HEK293 (cell line): Measurements from ENCODE around the gene IL3.

Experiments used
- CTCF ChIA-PET: fragments of 350-600 bp; formaldehyde crosslinking; extraction: SDS; loops from one replicate; lab custom pipeline; 2021; ENCODE audit warnings: antibody characterized with exemption; lab: Yijun Ruan, JAX
- POLR2A ChIA-PET: fragments of 300-600 bp; formaldehyde crosslinking; extraction: SDS; loops from one replicate; lab custom pipeline; 2020; ENCODE audit warnings: antibody characterized with exemption, inconsistent platforms; lab: Yijun Ruan, JAX
- H3K27ac ChIP-seq: fragments of 200-500 bp; sonication (Bioruptor generic); 2 replicates; pipeline ENCODE4 v1.5.1; 2014; ENCODE audit warnings: low read depth, low read length, control low read depth, inconsistent platforms; ENCODE audit errors: extremely low read depth
- H3K36me3 ChIP-seq, 2 experiments: fragments of 200-500 bp in 1 of 2; sonication (Bioruptor generic) in 1 of 2; 1 replicate in 1 of 2; 2 replicates in 1 of 2; pipeline ENCODE4 v1.5.1; 2014 to 2017; ENCODE audit warnings: inconsistent platforms in 2 of 2, low read length in 2 of 2; ENCODE audit not compliant: control insufficient read depth in 2 of 2, insufficient read depth in 1 of 2
- H3K4me1 ChIP-seq: fragments of 200-500 bp; sonication (Bioruptor generic); 2 replicates; pipeline ENCODE4 v1.5.1; 2014; ENCODE audit warnings: mild to moderate bottlenecking, low read length, inconsistent platforms; ENCODE audit not compliant: control insufficient read depth, insufficient read depth
- H3K4me3 ChIP-seq: 2 replicates; pipeline ENCODE4 v1.5.1; 2011; ENCODE audit warnings: low read depth, mild to moderate bottlenecking, control low read depth, low read length, moderate library complexity
- H3K9me3 ChIP-seq: fragments of 200-500 bp; sonication (Bioruptor generic); 2 replicates; pipeline ENCODE4 v1.5.1; 2014; ENCODE audit warnings: low read depth, low read length, inconsistent platforms; ENCODE audit not compliant: control insufficient read depth, insufficient read depth
- IKZF3 ChIP-seq: fragments of 450-650 bp; IDR thresholded peaks from 2 replicates; pipeline ENCODE4 v1.5.0; 2018; ENCODE audit warnings: missing biosample characterization, mild to moderate bottlenecking, missing genetic modification characterization, moderate library complexity
- MZF1 ChIP-seq: fragments of 450-650 bp; formaldehyde crosslinking; IDR thresholded peaks from 2 replicates; pipeline ENCODE4 v1.5.1; 2017; ENCODE audit warnings: missing biosample characterization, missing genetic modification characterization, borderline replicate concordance
- SCRT2 ChIP-seq: fragments of 450-650 bp; formaldehyde crosslinking; IDR thresholded peaks from 2 replicates; pipeline ENCODE4 v1.5.1; 2016; ENCODE audit warnings: missing biosample characterization, missing genetic modification characterization
- TRIM28 ChIP-seq: IDR thresholded peaks from 2 replicates; pipeline ENCODE4 v1.6.1; 2011; ENCODE audit warnings: low read length, control low read depth, borderline replicate concordance
- ZFP3 ChIP-seq: fragments of 450-650 bp; formaldehyde crosslinking; IDR thresholded peaks from 2 replicates; pipeline ENCODE4 v1.5.1; 2016; ENCODE audit warnings: low read depth, missing biosample characterization, missing genetic modification characterization
- ZFP41 ChIP-seq: fragments of 450-650 bp; formaldehyde crosslinking; IDR thresholded peaks from 2 replicates; pipeline ENCODE4 v1.5.1; 2016; ENCODE audit warnings: missing biosample characterization, missing genetic modification characterization, borderline replicate concordance
- ZNF221 ChIP-seq: fragments of 450-650 bp; formaldehyde crosslinking; IDR thresholded peaks from 2 replicates; pipeline ENCODE4 v1.5.1; 2017; ENCODE audit warnings: missing biosample characterization, missing genetic modification characterization, borderline replicate concordance
- ZNF302 ChIP-seq: fragments of 450-650 bp; formaldehyde crosslinking; IDR thresholded peaks from 2 replicates; pipeline ENCODE4 v1.5.1; 2016; ENCODE audit warnings: missing biosample characterization, missing genetic modification characterization, low read depth
- ZNF335 ChIP-seq: fragments of 450-650 bp; formaldehyde crosslinking; conservative IDR thresholded peaks from 2 replicates; pipeline ENCODE4 v1.5.1; 2016; ENCODE audit warnings: missing biosample characterization, missing genetic modification characterization
- ZNF394 ChIP-seq: fragments of 450-650 bp; formaldehyde crosslinking; IDR thresholded peaks from 2 replicates; pipeline ENCODE4 v1.5.1; 2016; ENCODE audit warnings: missing biosample characterization, missing genetic modification characterization, mild to moderate bottlenecking, moderate library complexity, borderline replicate concordance
- ZNF416 ChIP-seq: fragments of 450-650 bp; formaldehyde crosslinking; IDR thresholded peaks from 2 replicates; pipeline ENCODE4 v1.5.1; 2016; ENCODE audit warnings: missing biosample characterization, missing genetic modification characterization
- ZNF48 ChIP-seq: fragments of 450-650 bp; formaldehyde crosslinking; IDR thresholded peaks from 2 replicates; pipeline ENCODE4 v1.5.1; 2016; ENCODE audit warnings: missing biosample characterization, missing genetic modification characterization
- ZNF624 ChIP-seq: fragments of 450-650 bp; formaldehyde crosslinking; IDR thresholded peaks from 2 replicates; pipeline ENCODE4 v1.5.1; 2017; ENCODE audit warnings: missing biosample characterization, missing genetic modification characterization
- ZNF776 ChIP-seq: fragments of 450-650 bp; formaldehyde crosslinking; IDR thresholded peaks from 2 replicates; pipeline ENCODE4 v1.5.0; 2017; ENCODE audit warnings: missing biosample characterization, missing genetic modification characterization, borderline replicate concordance
- ZSCAN23 ChIP-seq: fragments of 450-650 bp; formaldehyde crosslinking; IDR thresholded peaks from 2 replicates; pipeline ENCODE4 v1.5.1; 2016; ENCODE audit warnings: missing biosample characterization, missing genetic modification characterization
- TF ChIP-seq, protein P1 (sequence below): fragments of 450-650 bp; formaldehyde crosslinking; IDR thresholded peaks from 2 replicates; pipeline ENCODE4 v1.5.1; 2017; ENCODE audit warnings: missing biosample characterization, mild to moderate bottlenecking, missing genetic modification characterization, moderate library complexity
- TF ChIP-seq, protein P2 (sequence below): sonication (generic); formaldehyde crosslinking; IDR thresholded peaks from 2 replicates; pipeline ENCODE4 v1.8.1; 2022; ENCODE audit warnings: mild to moderate bottlenecking, moderate library complexity, missing genetic modification reagents
- TF ChIP-seq, protein P3 (sequence below): fragments of 450-650 bp; formaldehyde crosslinking; IDR thresholded peaks from 2 replicates; pipeline ENCODE4 v1.5.1; 2016; ENCODE audit warnings: missing biosample characterization, missing genetic modification characterization, low read depth
- TF ChIP-seq, protein P4 (sequence below): fragments of 450-650 bp; formaldehyde crosslinking; IDR thresholded peaks from 2 replicates; pipeline ENCODE4 v1.5.1; 2016; ENCODE audit warnings: missing biosample characterization, missing genetic modification characterization
- TF ChIP-seq, protein P5 (sequence below): fragments of 450-650 bp; formaldehyde crosslinking; IDR thresholded peaks from 2 replicates; pipeline ENCODE4 v1.5.1; 2016; ENCODE audit warnings: missing biosample characterization, missing genetic modification characterization, borderline replicate concordance

Gene IL3

DNA sequence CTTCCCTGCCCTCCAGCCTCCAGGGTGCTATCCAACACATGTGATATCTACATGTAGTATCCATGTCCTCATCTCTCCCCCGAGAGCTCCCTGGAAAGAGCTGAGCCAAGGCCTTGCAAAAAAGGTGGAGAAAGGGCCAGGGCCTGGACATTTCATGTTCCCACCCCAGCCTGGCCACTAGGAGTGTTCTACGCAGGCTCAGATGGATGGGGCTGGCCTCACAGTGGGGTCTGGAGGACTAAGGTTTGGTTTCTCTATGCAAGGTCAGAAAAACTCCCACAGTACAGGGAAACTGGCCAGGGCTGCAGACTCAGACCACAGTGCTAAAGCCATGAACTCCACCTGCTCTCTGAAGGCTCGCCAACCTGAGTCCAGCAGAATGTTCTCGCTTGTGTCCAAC is 11.6 kb downstream of the IL3 start:
- no peaks in the 10 kb centered on the region for H3K9me3 ChIP-seq
- POLR2A ChIA-PET = no interaction called here
- TF ChIP-seq ZFP3 (tag by site-specific recombination) = no peak
- no peak for TF ChIP-seq IKZF3 (tag by site-specific recombination)
- TF ChIP-seq, protein P1, sequence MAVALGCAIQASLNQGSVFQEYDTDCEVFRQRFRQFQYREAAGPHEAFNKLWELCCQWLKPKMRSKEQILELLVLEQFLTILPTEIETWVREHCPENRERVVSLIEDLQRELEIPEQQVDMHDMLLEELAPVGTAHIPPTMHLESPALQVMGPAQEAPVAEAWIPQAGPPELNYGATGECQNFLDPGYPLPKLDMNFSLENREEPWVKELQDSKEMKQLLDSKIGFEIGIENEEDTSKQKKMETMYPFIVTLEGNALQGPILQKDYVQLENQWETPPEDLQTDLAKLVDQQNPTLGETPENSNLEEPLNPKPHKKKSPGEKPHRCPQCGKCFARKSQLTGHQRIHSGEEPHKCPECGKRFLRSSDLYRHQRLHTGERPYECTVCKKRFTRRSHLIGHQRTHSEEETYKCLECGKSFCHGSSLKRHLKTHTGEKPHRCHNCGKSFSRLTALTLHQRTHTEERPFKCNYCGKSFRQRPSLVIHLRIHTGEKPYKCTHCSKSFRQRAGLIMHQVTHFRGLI (tag by site-specific recombination) = no peak
- TF ChIP-seq ZNF48 (tag by site-specific recombination) = no peak
- no peak for TF ChIP-seq ZSCAN23 (tag by site-specific recombination)
- no peak for TF ChIP-seq TRIM28
- no peak for TF ChIP-seq MZF1
- TF ChIP-seq ZNF624 (tag by site-specific recombination) = no peak
- H3K4me1 ChIP-seq = no peaks in the 10 kb centered on the region
- no peaks in the 10 kb centered on the region for H3K36me3 ChIP-seq
- CTCF ChIA-PET = interaction anchor here (0.6 to 1.9 kb wide), 7 partner anchors 9 to 119 kb away, joined by 3 to 8 read pairs (median 3); no protein-coding TSS in a partner anchor
- H3K27ac ChIP-seq = no peak overlapping the region
- no peak overlapping the region for H3K4me3 ChIP-seq

DNA sequence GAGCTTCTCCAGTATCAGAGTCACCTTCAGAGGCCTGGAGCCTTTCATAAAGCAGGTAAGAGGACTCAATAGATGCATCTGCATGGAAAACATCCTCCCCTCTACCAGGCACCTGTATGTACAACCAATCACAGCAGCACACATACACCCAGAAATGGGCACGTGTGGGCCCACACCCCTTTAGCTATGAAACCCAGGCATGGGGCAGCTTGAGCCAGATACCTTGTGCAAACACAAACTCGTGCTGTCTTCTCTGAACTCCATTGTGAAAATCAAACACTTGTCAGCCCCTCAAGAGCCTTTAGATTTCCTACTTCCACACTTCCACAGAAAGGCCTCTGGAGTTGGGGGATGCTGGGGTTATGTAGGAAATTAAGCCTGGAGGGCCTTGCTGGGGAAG is 12.1 kb downstream of the IL3 start:
- H3K36me3 ChIP-seq = no peaks in the 10 kb centered on the region
- ChIA-PET CTCF (interaction anchor here (0.6 to 1.9 kb wide), 5 partner anchors 10 to 108 kb away, joined by 3 to 8 read pairs (median 3); no protein-coding TSS in a partner anchor), POLR2A (no interaction called here)
- H3K9me3 ChIP-seq = no peaks in the 10 kb centered on the region
- TF ChIP-seq ZNF776 (tag by site-specific recombination) (no peak), ZNF416 (no peak), ZNF221 (tag by site-specific recombination) (no peak), ZNF394 (tag by site-specific recombination) (no peak), ZFP41 (tag by site-specific recombination) (no peak), ZNF335 (tag by site-specific recombination) (no peak), SCRT2 (no peak), ZNF302 (tag by site-specific recombination) (no peak)
- TF ChIP-seq, protein P2, sequence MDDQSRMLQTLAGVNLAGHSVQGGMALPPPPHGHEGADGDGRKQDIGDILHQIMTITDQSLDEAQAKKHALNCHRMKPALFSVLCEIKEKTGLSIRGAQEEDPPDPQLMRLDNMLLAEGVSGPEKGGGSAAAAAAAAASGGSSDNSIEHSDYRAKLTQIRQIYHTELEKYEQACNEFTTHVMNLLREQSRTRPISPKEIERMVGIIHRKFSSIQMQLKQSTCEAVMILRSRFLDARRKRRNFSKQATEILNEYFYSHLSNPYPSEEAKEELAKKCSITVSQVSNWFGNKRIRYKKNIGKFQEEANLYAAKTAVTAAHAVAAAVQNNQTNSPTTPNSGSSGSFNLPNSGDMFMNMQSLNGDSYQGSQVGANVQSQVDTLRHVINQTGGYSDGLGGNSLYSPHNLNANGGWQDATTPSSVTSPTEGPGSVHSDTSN = no peak
- TF ChIP-seq, protein P3, sequence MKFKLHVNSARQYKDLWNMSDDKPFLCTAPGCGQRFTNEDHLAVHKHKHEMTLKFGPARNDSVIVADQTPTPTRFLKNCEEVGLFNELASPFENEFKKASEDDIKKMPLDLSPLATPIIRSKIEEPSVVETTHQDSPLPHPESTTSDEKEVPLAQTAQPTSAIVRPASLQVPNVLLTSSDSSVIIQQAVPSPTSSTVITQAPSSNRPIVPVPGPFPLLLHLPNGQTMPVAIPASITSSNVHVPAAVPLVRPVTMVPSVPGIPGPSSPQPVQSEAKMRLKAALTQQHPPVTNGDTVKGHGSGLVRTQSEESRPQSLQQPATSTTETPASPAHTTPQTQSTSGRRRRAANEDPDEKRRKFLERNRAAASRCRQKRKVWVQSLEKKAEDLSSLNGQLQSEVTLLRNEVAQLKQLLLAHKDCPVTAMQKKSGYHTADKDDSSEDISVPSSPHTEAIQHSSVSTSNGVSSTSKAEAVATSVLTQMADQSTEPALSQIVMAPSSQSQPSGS (tag by site-specific recombination) = no peak
- TF ChIP-seq, protein P4, sequence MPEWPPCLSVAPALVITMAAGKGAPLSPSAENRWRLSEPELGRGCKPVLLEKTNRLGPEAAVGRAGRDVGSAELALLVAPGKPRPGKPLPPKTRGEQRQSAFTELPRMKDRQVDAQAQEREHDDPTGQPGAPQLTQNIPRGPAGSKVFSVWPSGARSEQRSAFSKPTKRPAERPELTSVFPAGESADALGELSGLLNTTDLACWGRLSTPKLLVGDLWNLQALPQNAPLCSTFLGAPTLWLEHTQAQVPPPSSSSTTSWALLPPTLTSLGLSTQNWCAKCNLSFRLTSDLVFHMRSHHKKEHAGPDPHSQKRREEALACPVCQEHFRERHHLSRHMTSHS (tag by site-specific recombination) = no peak
- TF ChIP-seq, protein P5, sequence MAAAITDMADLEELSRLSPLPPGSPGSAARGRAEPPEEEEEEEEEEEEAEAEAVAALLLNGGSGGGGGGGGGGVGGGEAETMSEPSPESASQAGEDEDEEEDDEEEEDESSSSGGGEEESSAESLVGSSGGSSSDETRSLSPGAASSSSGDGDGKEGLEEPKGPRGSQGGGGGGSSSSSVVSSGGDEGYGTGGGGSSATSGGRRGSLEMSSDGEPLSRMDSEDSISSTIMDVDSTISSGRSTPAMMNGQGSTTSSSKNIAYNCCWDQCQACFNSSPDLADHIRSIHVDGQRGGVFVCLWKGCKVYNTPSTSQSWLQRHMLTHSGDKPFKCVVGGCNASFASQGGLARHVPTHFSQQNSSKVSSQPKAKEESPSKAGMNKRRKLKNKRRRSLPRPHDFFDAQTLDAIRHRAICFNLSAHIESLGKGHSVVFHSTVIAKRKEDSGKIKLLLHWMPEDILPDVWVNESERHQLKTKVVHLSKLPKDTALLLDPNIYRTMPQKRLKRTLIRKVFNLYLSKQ = no peak
- H3K4me1 ChIP-seq = no peaks in the 10 kb centered on the region
- H3K27ac ChIP-seq = no peak overlapping the region
- no peak overlapping the region for H3K4me3 ChIP-seq
